Body of pancreas (tissue), 4 donors: ENCODE measurements around the gene NPTN. TPM values are rescaled to one million over a fixed set of nuclear protein-coding genes. Genes with fewer than 3 reads are reported as not detected.

Experiments used
- ATAC-seq: fragments of 150-250 bp; one replicate; pipeline ENCODE4 v1.9.1; 2016
- DNase-seq, 4 donors: peaks; one replicate each; pipeline ENCODE4 v3.0.0-alpha.2; 2019
- H3K27ac ChIP-seq, 4 donors: fragments of 200-600 bp; sonication (generic); 1 replicate in 3 of 4; 2 replicates in 1 of 4; pipeline versions ENCODE4 v1.5.1 to v1.6.1; 2016 to 2019; ENCODE audit warnings: mild to moderate bottlenecking in 1 of 4, mixed read lengths in 1 of 4, moderate library complexity in 1 of 4
- H3K27me3 ChIP-seq, 2 donors: fragments of 200-600 bp; sonication (generic); one replicate each; pipeline ENCODE4 v1.6.0; 2016; ENCODE audit warnings: mild to moderate bottlenecking in 1 of 2
- H3K36me3 ChIP-seq, 2 donors: fragments of 200-600 bp; sonication (generic); replicated peaks in 1 of 2; 2 replicates each; pipeline ENCODE4 v1.5.1; 2016; ENCODE audit warnings: low read depth in 2 of 2; ENCODE audit not compliant: insufficient read depth in 1 of 2
- H3K4me1 ChIP-seq: fragments of 200-600 bp; sonication (generic); one replicate; pipeline ENCODE4 v1.6.0; 2016
- H3K4me3 ChIP-seq, 2 donors: fragments of 200-600 bp; sonication (generic); 1 replicate in 1 of 2; 2 replicates in 1 of 2; pipeline ENCODE4 v1.5.1; 2016 to 2019
- H3K9me3 ChIP-seq, 3 donors: fragments of 200-600 bp; sonication (generic); 1 replicate in 2 of 3; 2 replicates in 1 of 3; pipeline ENCODE4 v1.5.1; 2016
- CTCF ChIP-seq, 7 experiments: fragments of 450-650 bp in 4 of 7; fragments of 200-600 bp in 3 of 7; sonication (generic) in 3 of 7; IDR thresholded peaks; one replicate each; pipeline ENCODE4 v1.5.1; 2016 to 2019; ENCODE audit warnings: antibody characterized with exemption in 7 of 7
- POLR2A ChIP-seq, 3 donors: fragments of 450-650 bp; IDR thresholded peaks; one replicate each; pipeline ENCODE4 v1.6.1; 2016; ENCODE audit warnings: antibody characterized with exemption in 3 of 3, mild to moderate bottlenecking in 2 of 3
- WGBS, 2 donors: methylation state at CpG; one replicate each; pipeline ENCODE4 v1.1.5; 2017; 5-methylcytosine and 5-hydroxymethylcytosine counted together
- intact Hi-C: fragments of 100-400 bp; cut with DNase I; formaldehyde crosslinking; loops from one replicate; pipeline ENCODE4 v1.15.1; 2023
- total RNA-seq, 2 donors: library from RNA; depleted of rRNA; stranded (reverse); fragments of >200 nt; gene quantifications; one replicate each; pipeline ENCODE4 v1.1.0, GENCODE V29; 2016

Gene NPTN
- total RNA-seq, 2 donors from 2014 or later = 34.2 to 39.9 TPM

DNA sequence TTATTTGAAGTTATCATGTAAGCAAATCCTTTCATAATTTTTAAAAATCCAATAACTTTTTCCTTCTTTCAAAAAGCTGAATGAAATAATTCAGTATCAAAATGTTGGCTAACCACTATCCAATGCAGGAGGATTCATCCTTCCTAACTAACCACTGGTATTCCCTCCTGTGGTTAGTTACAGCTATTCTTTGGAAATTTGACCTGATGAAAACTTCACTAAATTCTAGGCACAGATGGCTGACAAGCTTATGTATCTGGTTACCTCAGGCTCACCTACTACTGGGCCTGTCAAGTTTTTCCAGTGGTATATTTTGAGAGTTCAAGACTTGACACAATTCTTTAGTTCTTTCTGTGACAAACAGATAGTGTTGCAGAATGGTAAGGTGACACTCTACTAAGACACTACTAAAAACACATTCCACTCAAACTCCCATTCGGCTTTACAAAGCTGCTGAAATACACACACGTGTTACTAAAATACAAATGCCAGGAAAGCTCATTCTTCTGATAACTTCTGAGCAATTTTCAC, 15.8 kb downstream of the NPTN start:
- intact Hi-C loops = no loop called here
- TF ChIP-seq CTCF (IDR thresholded peaks at IDR 0.05) = no peak
- no peak for TF ChIP-seq POLR2A (IDR thresholded peaks at IDR 0.05)
- Histone ChIP-seq H3K36me3 (no peaks in the 10 kb centered on the region), H3K4me1 (peaks cover 25% of the 10 kb centered on the region), H3K4me3 (no peak overlapping the region), H3K9me3 (no peaks in the 10 kb centered on the region), H3K27me3 (no peaks in the 10 kb centered on the region), H3K27ac (no peak overlapping the region)
- DNase-seq (no peak), ATAC-seq (no peak)
- 86 to 91% methylated on average over 2 of the region's 2 CpGs for WGBS, 2 donors

GRCh38 chr15:73608941-73609340, 24.2 kb downstream of the NPTN start:
- TF ChIP-seq CTCF (IDR thresholded peaks at IDR 0.05) = no peak
- no peak for TF ChIP-seq POLR2A (IDR thresholded peaks at IDR 0.05)
- DNase-seq = no peak
- ATAC-seq = no peak
- Histone ChIP-seq H3K36me3 (no peaks in the 10 kb centered on the region), H3K4me1 (peaks cover 26% of the 10 kb centered on the region), H3K27ac (no peak overlapping the region), H3K9me3 (no peaks in the 10 kb centered on the region), H3K4me3 (no peak overlapping the region), H3K27me3 (no peaks in the 10 kb centered on the region)
- 76 to 91% methylated on average over 2 of the region's 2 CpGs for WGBS, 2 donors
- intact Hi-C loops = no loop called here

GRCh38 chr15:73608475-73608874, 24.7 kb downstream of the NPTN start:
- Histone ChIP-seq H3K4me1 (peaks cover 26% of the 10 kb centered on the region), H3K27me3 (no peaks in the 10 kb centered on the region), H3K4me3 (no peak overlapping the region), H3K36me3 (no peaks in the 10 kb centered on the region), H3K9me3 (no peaks in the 10 kb centered on the region), H3K27ac (peak overlapping the region in 1 of 4 donors; percentile 1)
- intact Hi-C loops = no loop called here
- DNase-seq (no peak), ATAC-seq (no peak)
- TF ChIP-seq CTCF (IDR thresholded peaks at IDR 0.05) (no peak), POLR2A (IDR thresholded peaks at IDR 0.05) (no peak)
- WGBS, 2 donors = 39 to 48% methylated on average over 1 of the region's 1 CpG

DNA sequence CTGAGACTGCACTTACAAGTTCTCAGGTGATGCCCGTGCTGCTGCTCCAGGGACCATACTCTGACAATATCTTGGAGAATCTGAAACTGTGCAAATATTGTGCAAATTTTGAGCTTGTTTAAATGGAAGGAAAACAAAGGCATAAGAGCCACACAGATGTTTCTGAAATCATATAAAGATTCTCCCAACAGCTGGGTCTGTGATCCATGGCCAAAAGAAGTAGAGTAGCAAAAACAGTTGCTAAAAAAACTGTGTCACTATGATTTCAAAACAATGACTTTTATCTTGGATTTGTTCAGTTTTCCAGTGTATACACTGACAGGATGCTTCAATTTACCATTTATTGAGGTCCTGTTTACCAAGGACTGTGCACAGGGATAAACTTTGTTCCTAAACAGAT, 25.3 kb downstream of the NPTN start:
- intact Hi-C loops = no loop called here
- H3K4me1 ChIP-seq = peaks cover 30% of the 10 kb centered on the region
- H3K36me3 ChIP-seq = no peaks in the 10 kb centered on the region
- no peak overlapping the region for H3K4me3 ChIP-seq
- ATAC-seq (no peak), DNase-seq (no peak)
- no peak overlapping the region for H3K27ac ChIP-seq
- H3K27me3 ChIP-seq = no peaks in the 10 kb centered on the region
- TF ChIP-seq POLR2A (IDR thresholded peaks at IDR 0.05) = no peak
- no peak for TF ChIP-seq CTCF (IDR thresholded peaks at IDR 0.05)
- no peaks in the 10 kb centered on the region for H3K9me3 ChIP-seq
- WGBS, 2 donors = 26 to 52% methylated on average over 1 of the region's 1 CpG

DNA sequence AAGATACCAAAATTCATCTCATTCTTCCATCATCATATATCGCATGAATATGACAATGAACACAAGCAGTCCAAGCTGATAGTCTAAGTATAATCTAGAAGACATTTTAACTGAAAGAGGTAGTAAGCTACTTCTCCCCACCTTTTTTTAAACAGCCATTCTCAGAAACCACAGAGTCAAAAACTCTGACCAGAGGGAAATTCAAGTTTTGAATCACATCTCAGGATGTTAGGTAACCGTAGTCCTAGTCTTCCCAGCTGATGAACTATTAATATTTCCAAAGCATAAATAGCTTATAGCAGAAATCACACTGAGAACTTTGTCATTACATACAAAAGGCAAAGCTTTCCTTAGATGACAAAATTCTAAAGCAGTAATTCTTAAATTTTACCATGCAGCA, 25.8 kb downstream of the NPTN start:
- H3K4me1 ChIP-seq = peaks cover 35% of the 10 kb centered on the region
- DNase-seq = no peak
- no peak overlapping the region for H3K4me3 ChIP-seq
- no peak for ATAC-seq
- no peak overlapping the region for H3K27ac ChIP-seq
- intact Hi-C loops = no loop called here
- H3K36me3 ChIP-seq = no peaks in the 10 kb centered on the region
- 78 to 92% methylated on average over 2 of the region's 2 CpGs for WGBS, 2 donors
- H3K9me3 ChIP-seq = no peaks in the 10 kb centered on the region
- no peak for TF ChIP-seq POLR2A (IDR thresholded peaks at IDR 0.05)
- no peak for TF ChIP-seq CTCF (IDR thresholded peaks at IDR 0.05)
- no peaks in the 10 kb centered on the region for H3K27me3 ChIP-seq
